ENCODE results near the gene ARHGAP15. TPM values are rescaled to one million over a fixed set of nuclear protein-coding genes. Genes with fewer than 3 reads are reported as not detected.
A peak's percentile ranks its signal among the peaks of the same experiment; 100 is the strongest.

ARHGAP15 gene
- total RNA-seq, 3 donors from 2014 or later (not counting 1 experiment from before 2014, with no cell fraction given) = 148 to 168 (median 165) TPM

DNA sequence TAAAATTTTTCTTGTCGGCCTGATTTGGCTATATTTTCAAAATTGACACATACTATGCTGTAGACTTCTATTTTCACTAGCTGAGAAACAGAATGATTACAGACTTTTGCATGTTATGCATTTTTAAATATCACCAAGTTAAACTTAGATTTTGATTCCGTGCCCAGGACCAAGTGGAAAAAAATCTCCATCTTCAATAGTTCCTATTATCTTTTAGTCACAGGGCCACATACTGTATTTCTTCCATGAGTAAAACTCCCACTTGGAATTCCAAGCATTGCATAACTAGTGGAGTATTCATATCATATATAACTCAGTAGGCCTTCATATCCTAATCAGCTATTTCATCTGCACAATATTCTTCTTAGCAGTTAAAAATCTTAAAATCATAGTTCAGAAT is 470.9 kb downstream of the ARHGAP15 start:
- Mint-ChIP-seq H3K27ac (no peak overlapping the region), H3K27me3 (ENCODE audit: low read depth in 2 of 2) (no peaks in the 10 kb centered on the region), H3K4me3 (no peak overlapping the region), H3K36me3 (no peaks in the 10 kb centered on the region), H3K9me3 (no peaks in the 10 kb centered on the region), H3K4me1 (peaks cover 13 to 14% of the 10 kb centered on the region in 2 donors)
- no peak overlapping the region for H3K4me3 ChIP-seq (ENCODE audit: low read length)
- 95% methylated on average over 2 of the region's 2 CpGs for WGBS (ENCODE audit: insufficient coverage)
- H3K36me3 ChIP-seq (ENCODE audit: control insufficient read depth, insufficient read depth, low read length) = peaks cover 6% of the 10 kb centered on the region
- no peaks in the 10 kb centered on the region for H3K4me1 ChIP-seq (ENCODE audit: control insufficient read depth, insufficient read depth, low read length)
- intact Hi-C loops (cut with micrococcal nuclease) = no loop called here
- no peaks in the 10 kb centered on the region for H3K27me3 ChIP-seq (ENCODE audit: control insufficient read depth, insufficient read depth, low read length)
- no peaks in the 10 kb centered on the region for H3K9me3 ChIP-seq (ENCODE audit: control insufficient read depth, insufficient read depth, low read length)
- no peak overlapping the region for H3K27ac ChIP-seq (ENCODE audit: low read length)
- no peak for DNase-seq
- no peak for ATAC-seq
- TF ChIP-seq CTCF (IDR thresholded peaks at IDR 0.05) = no peak

DNA sequence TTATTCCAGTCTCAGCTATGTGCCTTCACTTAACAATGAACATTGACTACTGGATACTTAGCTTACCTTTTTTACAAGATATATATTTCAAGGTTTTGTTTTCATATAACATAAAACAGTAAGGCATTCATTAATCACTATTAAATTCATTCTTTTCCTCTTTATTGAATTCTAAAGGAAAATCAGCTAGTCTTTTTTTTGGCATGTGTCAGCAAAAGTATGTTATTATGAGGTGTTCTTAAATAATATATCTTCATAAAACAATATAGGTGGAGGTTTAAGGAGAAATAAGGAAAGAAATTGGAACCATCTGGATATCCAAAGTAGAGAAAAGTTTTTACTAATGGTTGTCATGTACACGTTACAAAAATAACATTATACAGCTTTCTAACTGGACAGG is 472.6 kb downstream of the ARHGAP15 start:
- H3K4me3 Mint-ChIP-seq = no peak overlapping the region
- H3K9me3 Mint-ChIP-seq = no peaks in the 10 kb centered on the region
- H3K4me1 Mint-ChIP-seq = peaks cover 13 to 14% of the 10 kb centered on the region in 2 donors
- Histone ChIP-seq H3K4me1 (ENCODE audit: control insufficient read depth, insufficient read depth, low read length) (no peaks in the 10 kb centered on the region), H3K36me3 (ENCODE audit: control insufficient read depth, insufficient read depth, low read length) (peaks cover 6% of the 10 kb centered on the region), H3K27ac (ENCODE audit: low read length) (no peak overlapping the region), H3K27me3 (ENCODE audit: control insufficient read depth, insufficient read depth, low read length) (no peaks in the 10 kb centered on the region), H3K9me3 (ENCODE audit: control insufficient read depth, insufficient read depth, low read length) (no peaks in the 10 kb centered on the region), H3K4me3 (ENCODE audit: low read length) (no peak overlapping the region)
- no peaks in the 10 kb centered on the region for H3K36me3 Mint-ChIP-seq
- no peak for TF ChIP-seq CTCF (IDR thresholded peaks at IDR 0.05)
- H3K27ac Mint-ChIP-seq = peak overlapping the region in 1 of 2 donors; percentile 58
- no peak for ATAC-seq
- no peaks in the 10 kb centered on the region for H3K27me3 Mint-ChIP-seq (ENCODE audit: low read depth in 2 of 2)
- intact Hi-C loops (cut with micrococcal nuclease) = no loop called here
- no peak for DNase-seq
- no CpG with 5 or more reads among the region's 1 CpG for WGBS (ENCODE audit: insufficient coverage)

- ATAC-seq (no peak), DNase-seq (no peak)
- TF ChIP-seq CTCF (IDR thresholded peaks at IDR 0.05) = no peak
- Histone ChIP-seq H3K27me3 (ENCODE audit: control insufficient read depth, insufficient read depth, low read length) (no peaks in the 10 kb centered on the region), H3K4me1 (ENCODE audit: control insufficient read depth, insufficient read depth, low read length) (no peaks in the 10 kb centered on the region), H3K9me3 (ENCODE audit: control insufficient read depth, insufficient read depth, low read length) (no peaks in the 10 kb centered on the region), H3K36me3 (ENCODE audit: control insufficient read depth, insufficient read depth, low read length) (peaks cover 6% of the 10 kb centered on the region), H3K4me3 (ENCODE audit: low read length) (no peak overlapping the region), H3K27ac (ENCODE audit: low read length) (no peak overlapping the region)
- Mint-ChIP-seq H3K9me3 (no peaks in the 10 kb centered on the region), H3K4me1 (peaks cover 13 to 20% of the 10 kb centered on the region in 2 donors), H3K36me3 (no peaks in the 10 kb centered on the region), H3K27ac (no peak overlapping the region), H3K27me3 (ENCODE audit: low read depth in 2 of 2) (no peaks in the 10 kb centered on the region), H3K4me3 (no peak overlapping the region)
- 82% methylated on average over 5 of the region's 5 CpGs for WGBS (ENCODE audit: insufficient coverage)
- intact Hi-C loops (cut with micrococcal nuclease) = no loop called here
Measured at GRCh38 chr2:143603035-143603655, 473.9 kb downstream of the ARHGAP15 start.

Measured in natural killer cell (primary cell).